ENCODE measurements around the gene SLC15A2. TPM values are rescaled to one million over a fixed set of nuclear protein-coding genes. Genes with fewer than 3 reads are reported as not detected.

SLC15A2 gene
- total RNA-seq, 1 experiment from 2014 or later, result 0.79 TPM

DNA sequence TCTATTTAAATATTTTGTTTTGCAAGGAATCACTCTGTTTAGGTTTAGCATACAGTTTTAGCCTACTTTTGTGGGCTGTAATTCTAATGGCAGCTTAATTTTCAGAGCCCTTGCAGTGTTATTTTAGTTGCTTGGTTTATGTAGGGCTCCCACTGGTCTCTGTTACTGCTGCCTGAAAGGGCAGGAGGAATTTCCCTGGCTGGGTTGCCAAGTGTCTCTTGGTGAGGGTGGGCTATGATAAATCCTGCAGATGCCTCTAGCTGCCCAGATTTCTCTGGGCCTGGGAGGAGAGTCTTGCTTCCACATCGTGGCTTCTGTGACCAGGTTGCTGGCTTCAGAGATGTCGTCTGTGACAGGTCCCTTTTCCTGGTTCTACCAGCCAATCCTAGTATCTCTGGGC is 91.6 kb downstream of the SLC15A2 start:
- H3K4me1 ChIP-seq, result no peaks in the 10 kb centered on the region
- H3K27ac ChIP-seq, result no peak overlapping the region
- H3K36me3 ChIP-seq, result no peaks in the 10 kb centered on the region
- DNase-seq, result no peak
- H3K4me3 ChIP-seq, result no peak overlapping the region
- H3K9me3 ChIP-seq (replicated peaks), result no peaks in the 10 kb centered on the region; the same call in 1 of the 2 replicates
- H3K27me3 ChIP-seq, result peaks cover 11% of the 10 kb centered on the region

DNA sequence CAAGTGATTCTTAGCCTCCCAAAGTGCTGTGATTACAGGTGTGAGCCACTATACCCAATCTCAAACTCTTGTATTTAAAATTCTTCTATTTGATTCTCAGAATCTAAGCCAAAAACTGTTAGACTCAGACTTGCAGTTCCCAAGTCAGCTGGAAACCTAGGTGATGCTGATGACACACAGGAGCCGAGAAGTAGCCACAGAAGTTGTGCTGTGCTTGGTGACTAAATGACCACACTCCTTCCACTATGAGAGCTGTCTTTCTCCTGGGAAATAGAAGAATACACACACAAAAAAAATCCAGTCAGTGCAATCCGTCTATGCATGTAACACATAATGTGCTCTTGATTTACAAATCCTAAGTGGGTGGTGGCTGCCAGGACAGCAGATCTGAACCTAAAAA is 93.9 kb downstream of the SLC15A2 start:
- Histone ChIP-seq H3K27ac (no peak overlapping the region), H3K4me3 (no peak overlapping the region), H3K9me3 (replicated peaks) (no peaks in the 10 kb centered on the region; the same call in 1 of the 2 replicates), H3K27me3 (peaks cover 11% of the 10 kb centered on the region), H3K36me3 (no peaks in the 10 kb centered on the region), H3K4me1 (no peaks in the 10 kb centered on the region)
- no peak for DNase-seq

GRCh38 chr3:121989943-121990342 is 95.7 kb downstream of the SLC15A2 start:
- Histone ChIP-seq H3K4me3 (no peak overlapping the region), H3K27me3 (peaks cover 11% of the 10 kb centered on the region), H3K9me3 (replicated peaks) (no peaks in the 10 kb centered on the region), H3K27ac (no peak overlapping the region), H3K36me3 (no peaks in the 10 kb centered on the region), H3K4me1 (no peaks in the 10 kb centered on the region)
- DNase-seq, result no peak

- Histone ChIP-seq H3K36me3 (no peaks in the 10 kb centered on the region), H3K9me3 (replicated peaks) (no peaks in the 10 kb centered on the region), H3K4me3 (no peak overlapping the region), H3K4me1 (no peaks in the 10 kb centered on the region), H3K27ac (no peak overlapping the region), H3K27me3 (peaks cover 11% of the 10 kb centered on the region)
- DNase-seq, result no peak
Observed at GRCh38 chr3:121992601-121993560, 98.7 kb downstream of the SLC15A2 start.

Other genes starting within 250 kb of the SLC15A2 start
- gene HCLS1, start 233.5 kb upstream of the SLC15A2 start, total RNA-seq (2014; rRNA removed; shearing (Covaris generic)), result 0.68 and 1.9 TPM in 2 replicates
- gene GOLGB1, start 144.7 kb upstream of the SLC15A2 start, total RNA-seq (2014; rRNA removed; shearing (Covaris generic)), result 31.6 and 33.9 TPM in 2 replicates
- 43.0 and 51.7 TPM in 2 replicates for gene IQCB1, start 59.3 kb upstream of the SLC15A2 start, total RNA-seq (2014; rRNA removed; shearing (Covaris generic))
- gene EAF2, start 59.2 kb upstream of the SLC15A2 start, total RNA-seq (2014; rRNA removed; shearing (Covaris generic)), result 10.5 and 11.3 TPM in 2 replicates
- not detected in 2 replicates for gene ILDR1, start 127.8 kb downstream of the SLC15A2 start, total RNA-seq (2014; rRNA removed; shearing (Covaris generic))
- gene CD86, start 161.0 kb downstream of the SLC15A2 start, total RNA-seq (2014; rRNA removed; shearing (Covaris generic)), result not detected in 2 replicates

Measured in SJCRH30 (cell line).